Uterus (tissue), 2 donors: ENCODE data around the gene RABL2A.

Source experiments
- CTCF ChIP-seq, 4 experiments: fragments of 200-600 bp in 2 of 4; fragments of 450-650 bp in 2 of 4; sonication (generic) in 2 of 4; IDR thresholded peaks; one replicate each; pipeline ENCODE4 v1.5.1; 2016 to 2019; ENCODE audit warnings: antibody characterized with exemption in 4 of 4, mild to moderate bottlenecking in 2 of 4, moderate library complexity in 1 of 4
- POLR2A ChIP-seq, 2 donors: fragments of 450-650 bp; IDR thresholded peaks; one replicate each; pipeline ENCODE4 v1.6.1; 2016; ENCODE audit warnings: antibody characterized with exemption in 2 of 2, mild to moderate bottlenecking in 1 of 2, moderate library complexity in 1 of 2

- no peak for TF ChIP-seq CTCF (IDR thresholded peaks at IDR 0.05)
- TF ChIP-seq POLR2A (IDR thresholded peaks at IDR 0.05), result no peak
Measured at GRCh38 chr2:113686537-113686936, 59.5 kb downstream of the RABL2A start.
